GM23338 (cell line): Measurements from ENCODE around the gene CRADD. TPM values are rescaled to one million over a fixed set of nuclear protein-coding genes. Genes with fewer than 3 reads are reported as not detected.

ENCODE experiments used
- ATAC-seq: fragments of 200-7000 bp; cut with Tn5 transposase; 3 replicates; pipeline ENCODE4 v1.9.1; 2020
- DNase-seq: peaks from one replicate; pipeline ENCODE4 v3.0.0-alpha.2; 2015; ENCODE audit warnings: low spot score
- H2AFZ ChIP-seq: fragments of 200-600 bp; sonication (generic); 2 replicates; pipeline ENCODE4 v1.8.0; 2016; ENCODE audit warnings: antibody characterized with exemption, mild to moderate bottlenecking, moderate library complexity
- H3F3A ChIP-seq: fragments of 200-600 bp; sonication (generic); replicated peaks from 2 replicates; pipeline ENCODE4 v1.8.0; 2017; ENCODE audit warnings: antibody characterized with exemption, mixed run types, low read depth
- H3K27ac ChIP-seq: fragments of 200-600 bp; sonication (generic); 2 replicates; pipeline ENCODE4 v1.6.1; 2016; ENCODE audit warnings: low read depth
- H3K27me3 ChIP-seq: fragments of 200-600 bp; sonication (generic); 2 replicates; pipeline ENCODE4 v1.8.0; 2016; ENCODE audit warnings: mild to moderate bottlenecking, mixed run types, moderate library complexity; ENCODE audit not compliant: insufficient read depth
- H3K36me3 ChIP-seq: fragments of 200-600 bp; sonication (generic); 2 replicates; pipeline ENCODE4 v1.8.0; 2016; ENCODE audit warnings: mild to moderate bottlenecking; ENCODE audit not compliant: insufficient read depth
- H3K4me1 ChIP-seq: fragments of 200-600 bp; sonication (generic); 2 replicates; pipeline ENCODE4 v1.8.0; 2016; ENCODE audit warnings: mild to moderate bottlenecking, moderate library complexity; ENCODE audit not compliant: insufficient read depth
- H3K4me2 ChIP-seq: fragments of 200-600 bp; sonication (generic); 2 replicates; pipeline ENCODE4 v1.7.1; 2017; ENCODE audit warnings: mixed run types
- H3K4me3 ChIP-seq: fragments of 200-600 bp; sonication (generic); 2 replicates; pipeline ENCODE4 v1.6.1; 2016; ENCODE audit warnings: mixed run types
- H3K79me2 ChIP-seq: fragments of 200-600 bp; sonication (generic); replicated peaks from 2 replicates; pipeline ENCODE4 v1.8.0; 2017; ENCODE audit warnings: mild to moderate bottlenecking; ENCODE audit not compliant: insufficient read depth
- H3K9me2 ChIP-seq: fragments of 200-600 bp; sonication (generic); 2 replicates; pipeline ENCODE4 v1.8.0; 2017; ENCODE audit not compliant: insufficient read depth
- H4K20me1 ChIP-seq: fragments of 200-600 bp; sonication (generic); replicated peaks from 2 replicates; pipeline ENCODE4 v1.8.0; 2017; ENCODE audit warnings: mild to moderate bottlenecking; ENCODE audit not compliant: insufficient read depth
- H3K27ac Mint-ChIP-seq: 2 replicates; pipeline ENCODE4 v1.8.0; 2020; ENCODE audit warnings: inconsistent platforms, mild to moderate bottlenecking, moderate library complexity, mixed read lengths
- H3K27me3 Mint-ChIP-seq: 3 replicates; pipeline ENCODE4 v1.8.0; 2022; ENCODE audit warnings: low read depth, mild to moderate bottlenecking, moderate library complexity, mixed read lengths, inconsistent platforms; ENCODE audit not compliant: insufficient read depth, poor library complexity
- H3K36me3 Mint-ChIP-seq: 3 replicates; pipeline ENCODE4 v1.8.0; 2021; ENCODE audit warnings: low read depth, mild to moderate bottlenecking, inconsistent platforms, moderate library complexity, mixed read lengths
- H3K4me1 Mint-ChIP-seq: 3 replicates; pipeline ENCODE4 v1.8.0; 2020; ENCODE audit warnings: mild to moderate bottlenecking, inconsistent platforms, mixed read lengths
- H3K4me3 Mint-ChIP-seq: 3 replicates; pipeline ENCODE4 v1.8.0; 2021; ENCODE audit warnings: moderate library complexity, mild to moderate bottlenecking, inconsistent platforms, mixed read lengths
- H3K9me3 Mint-ChIP-seq: 3 replicates; pipeline ENCODE4 v1.8.0; 2020; ENCODE audit warnings: moderate library complexity, mild to moderate bottlenecking, inconsistent platforms, mixed read lengths
- CREB1 ChIP-seq: fragments of 250-450 bp; sonication (Bioruptor Pico); IDR thresholded peaks from 2 replicates; pipeline ENCODE4 v1.5.0; 2020; ENCODE audit warnings: low read depth, mild to moderate bottlenecking, moderate library complexity
- JUNB ChIP-seq: IDR thresholded peaks from one replicate; pipeline ENCODE4 v1.6.1; 2016; ENCODE audit warnings: antibody characterized with exemption; ENCODE audit not compliant: unreplicated experiment
- POLR2AphosphoS5 ChIP-seq: IDR thresholded peaks from 2 replicates; pipeline ENCODE4 v1.6.1; 2016; ENCODE audit warnings: antibody characterized with exemption, low read depth
- ZNF331 ChIP-seq: fragments of 250-450 bp; sonication (Bioruptor Pico); IDR thresholded peaks from 2 replicates; pipeline ENCODE4 v1.5.0; 2020; ENCODE audit warnings: low read depth, mild to moderate bottlenecking, moderate library complexity
- ZNF462 ChIP-seq: fragments of 250-450 bp; sonication (Bioruptor Pico); IDR thresholded peaks from 2 replicates; pipeline ENCODE4 v1.5.0; 2020; ENCODE audit warnings: mild to moderate bottlenecking, moderate library complexity
- polyA plus RNA-seq: library from polyadenylated mRNA; unstranded; fragments of >200 nt; fragmentation: Nextera tagmentation; extraction: Ambion mirVana; gene quantifications from 2 replicates; pipeline ENCODE4 v1.2.1, GENCODE V29; 2016
- total RNA-seq: library from RNA; depleted of rRNA; stranded (reverse); fragments of >200 nt; shearing (Covaris generic); gene quantifications from 2 replicates; pipeline ENCODE4 v1.2.3, GENCODE V29; 2014

The CRADD gene
- total and polyA plus RNA-seq, 2 experiments from 2014 or later, result 6.3 to 27.9 TPM

- TF ChIP-seq ZNF462 (CRISPR knock-in tag), result no peak
Measured at GRCh38 chr12:93746572-93747168, 69.5 kb downstream of the CRADD start (continued).

- no peaks in the 10 kb centered on the region for H3K27me3 Mint-ChIP-seq
- H4K20me1 ChIP-seq, result no peaks in the 10 kb centered on the region
- H3K27ac Mint-ChIP-seq, result no peak overlapping the region
- H3K9me2 ChIP-seq, result no peaks in the 10 kb centered on the region
- peaks cover 4% of the 10 kb centered on the region; the same call in 1 of the 2 replicates for H3K4me1 ChIP-seq
- DNase-seq (no peak), ATAC-seq (no peak)
- peaks cover 19% of the 10 kb centered on the region for H3K9me3 Mint-ChIP-seq
- H3K27ac ChIP-seq, result no peak overlapping the region
- H3K4me3 Mint-ChIP-seq, result no peak overlapping the region
- no peak overlapping the region for H3K4me2 ChIP-seq
- H3K4me1 Mint-ChIP-seq, result peaks cover 21% of the 10 kb centered on the region
- no peak overlapping the region for H2AFZ ChIP-seq
- peaks cover 7% of the 10 kb centered on the region for H3K36me3 ChIP-seq
- no peaks in the 10 kb centered on the region for H3F3A ChIP-seq
- H3K79me2 ChIP-seq, result no peaks in the 10 kb centered on the region
- peaks cover 19% of the 10 kb centered on the region for H3K36me3 Mint-ChIP-seq
- TF ChIP-seq JUNB, result no peak
- no peak for TF ChIP-seq CREB1 (CRISPR knock-in tag)
- TF ChIP-seq POLR2AphosphoS5, result no peak
- TF ChIP-seq ZNF462 (CRISPR knock-in tag), result no peak
- no peak for TF ChIP-seq ZNF331 (CRISPR knock-in tag)
- no peak overlapping the region for H3K4me3 ChIP-seq
- H3K27me3 ChIP-seq, result no peaks in the 10 kb centered on the region
Measured at GRCh38 chr12:93748672-93749383, 71.7 kb downstream of the CRADD start.
